ENCODE measurements around the gene RBP3.

Gene RBP3

DNA sequence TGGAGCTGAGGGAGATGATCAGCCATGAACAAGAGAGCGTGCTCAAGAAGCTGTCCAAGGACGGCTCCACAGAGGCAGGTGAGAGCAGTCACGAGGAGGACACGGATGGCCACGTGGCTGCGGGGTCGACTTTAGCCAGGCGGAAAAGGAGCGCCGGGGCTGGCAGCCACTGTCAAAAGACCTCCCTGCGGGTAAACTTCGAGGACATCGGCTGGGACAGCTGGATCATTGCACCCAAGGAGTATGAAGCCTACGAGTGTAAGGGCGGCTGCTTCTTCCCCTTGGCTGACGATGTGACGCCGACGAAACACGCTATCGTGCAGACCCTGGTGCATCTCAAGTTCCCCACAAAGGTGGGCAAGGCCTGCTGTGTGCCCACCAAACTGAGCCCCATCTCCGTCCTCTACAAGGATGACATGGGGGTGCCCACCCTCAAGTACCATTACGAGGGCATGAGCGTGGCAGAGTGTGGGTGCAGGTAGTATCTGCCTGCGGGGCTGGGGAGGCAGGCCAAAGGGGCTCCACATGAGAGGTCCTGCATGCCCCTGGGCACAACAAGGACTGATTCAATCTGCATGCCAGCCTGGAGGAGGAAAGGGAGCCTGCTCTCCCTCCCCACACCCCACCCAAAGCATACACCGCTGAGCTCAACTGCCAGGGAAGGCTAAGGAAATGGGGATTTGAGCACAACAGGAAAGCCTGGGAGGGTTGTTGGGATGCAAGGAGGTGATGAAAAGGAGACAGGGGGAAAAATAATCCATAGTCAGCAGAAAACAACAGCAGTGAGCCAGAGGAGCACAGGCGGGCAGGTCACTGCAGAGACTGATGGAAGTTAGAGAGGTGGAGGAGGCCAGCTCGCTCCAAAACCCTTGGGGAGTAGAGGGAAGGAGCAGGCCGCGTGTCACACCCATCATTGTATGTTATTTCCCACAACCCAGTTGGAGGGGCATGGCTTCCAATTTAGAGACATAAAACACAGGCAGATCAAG is 22.6 kb upstream of the RBP3 start:
- no peaks in the 10 kb centered on the region for H4K20me1 ChIP-seq (ENCODE audit: insufficient read depth, low read length)
- H3K9ac ChIP-seq (ENCODE audit: low read length), result no peak overlapping the region
- H3K4me1 ChIP-seq (ENCODE audit: low read length), result no peaks in the 10 kb centered on the region
- H3K79me2 ChIP-seq (ENCODE audit: low read length), result no peaks in the 10 kb centered on the region
- TF ChIP-seq, protein P1, sequence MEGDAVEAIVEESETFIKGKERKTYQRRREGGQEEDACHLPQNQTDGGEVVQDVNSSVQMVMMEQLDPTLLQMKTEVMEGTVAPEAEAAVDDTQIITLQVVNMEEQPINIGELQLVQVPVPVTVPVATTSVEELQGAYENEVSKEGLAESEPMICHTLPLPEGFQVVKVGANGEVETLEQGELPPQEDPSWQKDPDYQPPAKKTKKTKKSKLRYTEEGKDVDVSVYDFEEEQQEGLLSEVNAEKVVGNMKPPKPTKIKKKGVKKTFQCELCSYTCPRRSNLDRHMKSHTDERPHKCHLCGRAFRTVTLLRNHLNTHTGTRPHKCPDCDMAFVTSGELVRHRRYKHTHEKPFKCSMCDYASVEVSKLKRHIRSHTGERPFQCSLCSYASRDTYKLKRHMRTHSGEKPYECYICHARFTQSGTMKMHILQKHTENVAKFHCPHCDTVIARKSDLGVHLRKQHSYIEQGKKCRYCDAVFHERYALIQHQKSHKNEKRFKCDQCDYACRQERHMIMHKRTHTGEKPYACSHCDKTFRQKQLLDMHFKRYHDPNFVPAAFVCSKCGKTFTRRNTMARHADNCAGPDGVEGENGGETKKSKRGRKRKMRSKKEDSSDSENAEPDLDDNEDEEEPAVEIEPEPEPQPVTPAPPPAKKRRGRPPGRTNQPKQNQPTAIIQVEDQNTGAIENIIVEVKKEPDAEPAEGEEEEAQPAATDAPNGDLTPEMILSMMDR (IDR thresholded peaks at IDR 0.05; ENCODE audit: low read depth, low read length), result no peak
- no peak overlapping the region for H3K4me2 ChIP-seq (ENCODE audit: low read length)
- H2AFZ ChIP-seq (ENCODE audit: low read depth, low read length), result no peak overlapping the region
- H3K9me3 ChIP-seq (ENCODE audit: insufficient read depth, low read length), result no peaks in the 10 kb centered on the region
- H3K27me3 ChIP-seq (ENCODE audit: low read depth, low read length), result no peaks in the 10 kb centered on the region
- H3K27ac ChIP-seq (ENCODE audit: low read length), result no peak overlapping the region
- no peak overlapping the region for H3K4me3 ChIP-seq (ENCODE audit: low read length)
- H3K36me3 ChIP-seq (replicated peaks; ENCODE audit: low read depth, low read length), result no peaks in the 10 kb centered on the region

DNA sequence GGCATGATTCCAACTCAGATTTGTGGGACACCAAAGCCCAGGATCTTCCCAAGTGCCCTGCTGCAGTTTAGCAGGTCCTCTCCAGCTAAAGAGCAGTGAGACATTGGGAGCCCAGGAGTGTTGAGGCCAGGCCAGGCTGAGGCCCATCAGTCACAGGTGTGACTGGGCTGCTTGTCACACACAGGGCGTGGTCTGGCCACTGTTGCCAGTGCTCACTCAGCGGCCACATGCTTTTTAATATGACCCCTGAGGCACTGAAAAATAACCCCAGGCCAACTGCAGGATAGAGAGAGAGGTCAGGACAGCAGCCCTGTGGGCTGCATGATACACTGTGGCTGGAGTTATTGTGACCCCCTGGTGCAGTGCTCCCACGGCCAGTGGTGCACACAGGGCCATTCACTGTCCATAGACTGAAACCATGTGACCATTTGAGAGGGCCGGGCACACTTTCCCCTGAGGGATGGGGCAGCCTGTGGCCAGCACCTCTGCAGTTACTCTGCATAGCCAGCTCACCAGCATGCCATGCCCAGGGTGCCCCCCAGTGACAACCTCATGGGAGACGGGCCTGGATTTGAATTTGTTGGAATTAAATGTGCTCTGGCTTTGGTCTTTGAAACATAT is 21.7 kb upstream of the RBP3 start:
- no peak overlapping the region for H2AFZ ChIP-seq (ENCODE audit: low read depth, low read length)
- TF ChIP-seq, protein P1 (IDR thresholded peaks at IDR 0.05; ENCODE audit: low read depth, low read length), result no peak
- TF ChIP-seq EZH2phosphoT487 (IDR thresholded peaks at IDR 0.05; ENCODE audit: low read depth), result no peak
- no peaks in the 10 kb centered on the region for H3K27me3 ChIP-seq (ENCODE audit: low read depth, low read length)
- no peaks in the 10 kb centered on the region for H3K36me3 ChIP-seq (replicated peaks; ENCODE audit: low read depth, low read length)
- H3K9me3 ChIP-seq (ENCODE audit: insufficient read depth, low read length), result no peaks in the 10 kb centered on the region
- H3K4me1 ChIP-seq (ENCODE audit: low read length), result no peaks in the 10 kb centered on the region
- no peak overlapping the region for H3K9ac ChIP-seq (ENCODE audit: low read length)
- H3K27ac ChIP-seq (ENCODE audit: low read length), result no peak overlapping the region
- no peak overlapping the region for H3K4me3 ChIP-seq (ENCODE audit: low read length)
- H4K20me1 ChIP-seq (ENCODE audit: insufficient read depth, low read length), result no peaks in the 10 kb centered on the region
- H3K4me2 ChIP-seq (ENCODE audit: low read length), result no peak overlapping the region
- H3K79me2 ChIP-seq (ENCODE audit: low read length), result no peaks in the 10 kb centered on the region

DNA sequence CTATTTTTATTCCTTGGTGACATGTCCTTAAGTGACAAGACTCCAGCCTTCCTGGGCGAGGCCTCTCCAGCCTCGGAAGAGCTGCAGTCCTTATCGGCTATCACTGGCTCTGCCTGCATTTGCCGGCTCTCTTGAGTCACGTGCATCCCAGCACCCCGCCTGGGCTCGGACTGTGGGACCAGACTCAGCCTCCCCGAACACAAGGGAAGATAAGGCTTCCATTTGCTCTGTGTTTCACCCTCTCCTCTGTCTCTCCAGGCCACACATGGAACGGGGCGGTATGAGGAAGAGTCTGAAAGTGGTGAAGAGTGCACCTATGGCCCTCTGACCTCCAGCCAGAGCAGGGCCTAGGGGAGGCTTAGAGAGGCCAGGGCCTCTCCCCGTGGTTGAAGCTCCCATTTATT is 21.2 kb upstream of the RBP3 start:
- Histone ChIP-seq H3K4me3 (ENCODE audit: low read length) (no peak overlapping the region), H4K20me1 (ENCODE audit: insufficient read depth, low read length) (no peaks in the 10 kb centered on the region), H3K36me3 (replicated peaks; ENCODE audit: low read depth, low read length) (no peaks in the 10 kb centered on the region), H3K4me1 (ENCODE audit: low read length) (no peaks in the 10 kb centered on the region), H3K9me3 (ENCODE audit: insufficient read depth, low read length) (no peaks in the 10 kb centered on the region), H3K4me2 (ENCODE audit: low read length) (no peak overlapping the region), H3K79me2 (ENCODE audit: low read length) (no peaks in the 10 kb centered on the region), H3K27me3 (ENCODE audit: low read depth, low read length) (no peaks in the 10 kb centered on the region), H3K27ac (ENCODE audit: low read length) (no peak overlapping the region), H2AFZ (ENCODE audit: low read depth, low read length) (no peak overlapping the region), H3K9ac (ENCODE audit: low read length) (no peak overlapping the region)
- no peak for TF ChIP-seq EZH2phosphoT487 (IDR thresholded peaks at IDR 0.05; ENCODE audit: low read depth)

DNA sequence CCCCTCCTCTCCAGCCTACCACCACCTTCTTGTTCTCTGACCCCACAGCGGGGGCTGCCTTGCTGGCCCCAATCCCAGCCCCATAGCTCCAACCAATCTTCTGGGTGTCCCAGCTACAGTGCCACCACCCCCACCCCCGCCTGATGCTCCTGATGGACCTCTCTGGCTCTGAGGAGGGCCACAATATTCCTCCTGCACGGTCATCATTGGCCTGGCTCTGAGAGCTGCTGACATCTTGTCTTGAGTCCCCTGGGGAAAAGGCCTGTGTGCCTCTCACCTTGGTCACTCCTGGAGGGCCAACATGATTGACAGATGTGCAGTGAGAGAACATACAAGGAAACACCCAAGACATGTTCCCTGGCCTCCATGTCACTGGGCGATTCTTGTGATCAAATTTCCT is 18.3 kb upstream of the RBP3 start:
- no peaks in the 10 kb centered on the region for H4K20me1 ChIP-seq (ENCODE audit: insufficient read depth, low read length)

More for the DNA sequence above, 18.3 kb upstream of the RBP3 start:
- Histone ChIP-seq H3K4me3 (ENCODE audit: low read length) (no peak overlapping the region), H3K4me2 (ENCODE audit: low read length) (no peak overlapping the region), H3K79me2 (ENCODE audit: low read length) (no peaks in the 10 kb centered on the region), H3K9ac (ENCODE audit: low read length) (no peak overlapping the region), H3K36me3 (replicated peaks; ENCODE audit: low read depth, low read length) (no peaks in the 10 kb centered on the region), H2AFZ (ENCODE audit: low read depth, low read length) (no peak overlapping the region), H3K4me1 (ENCODE audit: low read length) (no peaks in the 10 kb centered on the region), H3K27me3 (ENCODE audit: low read depth, low read length) (no peaks in the 10 kb centered on the region; the same call in 1 of the 2 replicates), H3K27ac (ENCODE audit: low read length) (no peak overlapping the region), H3K9me3 (ENCODE audit: insufficient read depth, low read length) (no peaks in the 10 kb centered on the region)
- TF ChIP-seq, protein P1 (IDR thresholded peaks at IDR 0.05; ENCODE audit: low read depth, low read length), result no peak
